Activated naive CD4-positive, alpha-beta T cell treated with anti-CD3 and anti-CD28 coated beads for 36 hours (primary cell): ENCODE results near the gene FMN1. TPM values are rescaled to one million over a fixed set of nuclear protein-coding genes. Genes with fewer than 3 reads are reported as not detected.
A peak's percentile ranks its signal among the peaks of the same experiment; 100 is the strongest.

Source experiments
- CTCF ChIA-PET: fragments of 350-600 bp; sonication (Branson Sonifier 250); formaldehyde crosslinking; loops from one replicate; lab custom pipeline; 2021; ENCODE audit warnings: antibody characterized with exemption; lab: Charles Lee
- DNase-seq: peaks from one replicate; pipeline ENCODE4 v3.0.0-alpha.2; 2020
- H3K27ac Mint-ChIP-seq: one replicate; pipeline ENCODE4 v1.8.0; 2021; ENCODE audit warnings: mild to moderate bottlenecking, mixed read lengths
- H3K27me3 Mint-ChIP-seq: one replicate; pipeline ENCODE4 v1.8.0; 2021; ENCODE audit warnings: low read depth, mixed read lengths
- H3K36me3 Mint-ChIP-seq: one replicate; pipeline ENCODE4 v1.8.0; 2021; ENCODE audit warnings: low read depth, mixed read lengths
- H3K4me1 Mint-ChIP-seq: one replicate; pipeline ENCODE4 v1.8.0; 2021; ENCODE audit warnings: low read depth, mixed read lengths
- H3K4me3 Mint-ChIP-seq: one replicate; pipeline ENCODE4 v1.8.0; 2021; ENCODE audit warnings: mild to moderate bottlenecking, moderate library complexity, mixed read lengths
- H3K9me3 Mint-ChIP-seq: one replicate; pipeline ENCODE4 v1.8.0; 2021; ENCODE audit warnings: mixed read lengths
- intact Hi-C: fragments of 100-400 bp; cut with micrococcal nuclease; formaldehyde crosslinking; loops from one replicate; pipeline ENCODE4 v1.15.1; 2023
- total RNA-seq, 2 experiments: library from RNA; stranded (reverse); gene quantifications; one replicate each; pipeline ENCODE4 v1.2.3, GENCODE V29; 2021

Gene FMN1
- total RNA-seq, 2 experiments from 2014 or later = 0.02 to 0.12 TPM

DNA sequence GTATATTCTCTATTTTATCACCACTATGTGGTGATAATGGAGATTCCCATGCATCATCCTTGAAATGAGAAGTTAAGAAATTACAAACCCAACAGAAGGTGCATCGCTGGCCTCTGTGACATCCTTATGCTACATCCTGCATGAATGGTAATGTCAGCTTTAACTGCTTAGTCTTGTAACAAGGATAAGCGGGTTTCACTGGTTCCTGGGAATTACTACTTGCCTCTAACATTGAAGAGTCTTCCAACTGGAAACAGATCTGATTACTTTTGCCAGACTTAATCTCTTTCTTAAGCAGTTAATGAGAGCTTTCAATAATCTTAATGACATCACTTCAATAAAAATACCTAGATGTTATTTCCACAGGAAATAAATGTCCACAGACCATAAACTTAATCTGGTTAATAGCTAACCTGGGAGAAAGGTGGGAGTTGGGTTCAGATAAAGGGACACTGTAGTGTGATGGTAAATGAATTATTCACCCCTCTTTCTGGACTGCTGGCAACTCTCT, 44.0 kb downstream of the FMN1 start:
- Mint-ChIP-seq H3K4me1 (peaks cover 13% of the 10 kb centered on the region), H3K4me3 (no peak overlapping the region), H3K27me3 (no peaks in the 10 kb centered on the region), H3K36me3 (no peaks in the 10 kb centered on the region), H3K9me3 (no peaks in the 10 kb centered on the region), H3K27ac (no peak overlapping the region)
- no peak for DNase-seq
- CTCF ChIA-PET = interaction anchor here (0.5 to 1.3 kb wide), 2 partner anchors 18 to 471 kb away, joined by 3 read pairs; no protein-coding TSS in a partner anchor
- intact Hi-C loops = no loop called here

DNA sequence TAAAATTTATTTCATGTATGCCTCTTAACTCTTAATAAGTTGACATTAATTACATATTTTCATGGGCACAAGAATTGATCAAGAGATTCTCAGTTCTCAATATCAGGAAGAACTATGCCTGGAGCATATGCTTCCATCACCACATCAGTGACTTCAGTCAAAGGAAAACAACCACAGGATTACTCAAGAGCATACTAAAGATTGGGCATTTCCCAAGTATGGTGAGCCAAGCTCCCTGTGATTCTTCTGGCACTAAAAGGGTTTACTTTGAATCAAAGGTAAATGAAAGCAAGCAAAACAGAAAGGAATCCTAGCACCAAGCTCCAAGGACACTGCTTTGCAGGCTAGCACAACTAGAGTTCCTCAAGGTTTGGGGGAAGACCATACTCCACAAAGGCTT, 44.6 kb downstream of the FMN1 start:
- intact Hi-C loops = no loop called here
- Mint-ChIP-seq H3K27ac (no peak overlapping the region), H3K9me3 (no peaks in the 10 kb centered on the region), H3K27me3 (no peaks in the 10 kb centered on the region), H3K4me1 (peaks cover 13% of the 10 kb centered on the region), H3K4me3 (no peak overlapping the region), H3K36me3 (no peaks in the 10 kb centered on the region)
- DNase-seq = no peak
- CTCF ChIA-PET = interaction anchor here (1.3 kb wide), 1 partner anchor 18 kb away, joined by 3 read pairs; no protein-coding TSS in a partner anchor

DNA sequence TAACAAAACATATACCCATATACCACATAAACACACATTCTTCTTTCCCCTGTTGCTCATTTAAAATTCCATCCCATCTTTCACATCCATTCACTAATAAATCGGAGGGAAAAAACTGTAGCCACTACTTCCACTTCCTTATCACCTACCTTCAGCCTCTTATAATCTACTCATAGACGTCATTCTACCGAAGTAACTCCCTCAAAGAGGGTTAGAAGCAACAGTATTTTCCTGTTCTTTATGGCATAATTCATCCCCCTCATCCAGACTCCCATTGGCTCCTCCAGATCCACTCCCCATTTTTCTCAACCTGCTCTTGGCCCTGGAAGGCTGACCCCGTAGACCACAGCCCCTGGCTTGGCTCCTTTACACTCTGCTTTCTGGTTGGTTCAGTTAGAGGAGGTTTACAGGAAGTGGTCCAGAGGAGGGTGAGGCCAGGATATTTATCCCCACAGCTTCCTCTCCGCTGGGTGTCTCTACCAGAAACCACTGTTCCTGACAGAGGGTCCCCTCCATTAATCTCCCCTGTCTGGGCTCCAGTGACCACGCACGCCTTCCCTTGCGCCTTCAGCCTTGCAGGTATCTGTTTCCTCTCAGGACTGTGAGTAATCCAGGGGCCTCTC, 46.3 kb downstream of the FMN1 start:
- intact Hi-C loops = no loop called here
- Mint-ChIP-seq H3K4me1 (peaks cover 13% of the 10 kb centered on the region), H3K27me3 (no peaks in the 10 kb centered on the region), H3K9me3 (no peaks in the 10 kb centered on the region), H3K4me3 (peak overlapping the region; percentile 14), H3K36me3 (no peaks in the 10 kb centered on the region), H3K27ac (no peak overlapping the region)
- DNase-seq = no peak
- CTCF ChIA-PET = no interaction called here

DNA sequence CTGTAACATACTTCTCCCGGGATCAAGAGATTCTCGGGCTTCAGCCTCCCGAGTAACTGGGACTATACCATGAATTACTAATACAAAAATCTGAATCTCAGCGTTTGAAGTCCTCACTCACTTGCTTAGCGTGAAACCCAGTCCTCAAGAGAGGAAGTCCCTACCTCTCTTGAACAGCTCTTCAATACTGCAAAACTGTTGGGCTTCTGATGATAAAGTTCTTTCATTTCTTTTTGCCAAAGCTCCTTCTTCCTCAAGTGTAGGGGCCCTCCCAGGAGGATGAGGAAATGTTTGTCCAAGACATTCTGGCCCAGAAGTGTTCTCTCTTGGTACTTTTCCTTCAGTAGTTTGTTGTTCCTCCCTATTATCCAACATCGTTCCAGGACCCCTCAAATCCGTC, 48.5 kb downstream of the FMN1 start:
- Mint-ChIP-seq H3K9me3 (no peaks in the 10 kb centered on the region), H3K27me3 (no peaks in the 10 kb centered on the region), H3K27ac (no peak overlapping the region), H3K4me1 (peaks cover 13% of the 10 kb centered on the region), H3K36me3 (no peaks in the 10 kb centered on the region), H3K4me3 (no peak overlapping the region)
- CTCF ChIA-PET = interaction anchor here (0.7 to 1.9 kb wide), 2 partner anchors 14 to 369 kb away, joined by 5 to 7 read pairs; no protein-coding TSS in a partner anchor
- DNase-seq = no peak
- intact Hi-C loops = no loop called here

DNA sequence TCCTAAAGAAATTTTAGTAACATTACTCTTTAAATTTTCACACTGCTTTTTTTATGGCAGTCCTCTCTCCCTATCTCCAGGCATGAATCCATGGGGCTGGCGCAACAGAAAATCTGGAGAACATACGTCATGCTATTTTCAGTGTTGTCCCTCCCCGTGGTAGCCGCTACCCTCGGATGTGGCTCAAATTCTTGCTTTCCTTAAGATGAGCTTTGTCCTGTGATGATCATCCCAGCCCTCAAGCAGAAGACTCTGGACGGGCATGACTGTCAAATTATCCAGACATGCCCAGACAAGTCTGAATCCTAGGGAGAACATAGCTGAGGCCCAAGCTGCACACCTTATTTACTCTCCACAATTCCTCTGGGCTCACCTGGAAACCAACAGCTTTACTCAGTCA, 49.1 kb downstream of the FMN1 start:
- no peak overlapping the region for H3K27ac Mint-ChIP-seq

DNA sequence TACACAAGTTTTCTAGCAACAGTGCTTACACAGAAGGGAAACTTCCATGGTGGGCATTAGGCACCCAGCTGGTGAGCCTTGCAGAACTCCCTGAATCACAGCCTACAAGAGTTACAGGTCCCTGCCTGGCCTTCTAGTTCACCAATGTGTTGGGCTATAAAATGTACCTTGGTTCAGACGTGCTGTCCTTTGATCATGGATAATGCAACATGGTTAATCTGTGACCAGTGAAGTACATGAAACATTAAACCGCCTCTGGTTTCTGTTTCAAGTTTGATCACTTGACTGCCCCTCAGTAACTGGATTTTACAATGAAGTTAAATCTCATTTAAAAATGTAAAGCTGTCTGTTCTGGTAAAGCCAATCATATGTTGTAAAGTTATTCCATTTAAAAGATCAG, 51.8 kb downstream of the FMN1 start:
- Mint-ChIP-seq H3K36me3 (no peaks in the 10 kb centered on the region), H3K9me3 (no peaks in the 10 kb centered on the region), H3K4me1 (no peaks in the 10 kb centered on the region), H3K27me3 (no peaks in the 10 kb centered on the region), H3K4me3 (no peak overlapping the region), H3K27ac (no peak overlapping the region)
- CTCF ChIA-PET = interaction anchor here (0.6 to 2.6 kb wide), 3 partner anchors 10 to 45 kb away, joined by 3 to 9 read pairs (median 4); no protein-coding TSS in a partner anchor
- intact Hi-C loops = no loop called here
- no peak for DNase-seq

More for the DNA sequence above, 49.1 kb downstream of the FMN1 start:
- H3K4me1 Mint-ChIP-seq = peaks cover 11% of the 10 kb centered on the region
- intact Hi-C loops = no loop called here
- CTCF ChIA-PET = interaction anchor here (0.7 to 1.9 kb wide), 2 partner anchors 13 to 370 kb away, joined by 5 to 7 read pairs; no protein-coding TSS in a partner anchor
- H3K4me3 Mint-ChIP-seq = no peak overlapping the region
- H3K27me3 Mint-ChIP-seq = no peaks in the 10 kb centered on the region
- no peaks in the 10 kb centered on the region for H3K36me3 Mint-ChIP-seq
- no peak for DNase-seq
- H3K9me3 Mint-ChIP-seq = no peaks in the 10 kb centered on the region

DNA sequence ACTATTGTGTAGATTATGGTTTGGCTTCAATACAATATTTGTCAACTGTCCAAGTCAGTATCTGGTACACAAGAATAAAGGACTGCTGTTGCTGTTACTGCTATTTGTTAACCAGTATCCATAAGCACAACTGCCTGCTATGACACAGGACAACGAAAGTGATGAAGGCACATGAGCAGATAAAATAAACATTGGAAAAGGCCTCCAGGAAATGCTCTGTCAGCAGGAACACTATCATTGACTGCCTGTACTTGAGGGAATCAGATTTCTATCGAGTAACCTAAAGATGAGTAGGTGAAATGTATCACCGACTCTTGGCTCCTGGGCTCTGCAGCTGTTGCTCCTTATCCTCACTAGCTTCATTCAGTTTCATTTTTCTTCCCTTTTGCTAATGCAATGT, 56.5 kb downstream of the FMN1 start:
- no peaks in the 10 kb centered on the region for H3K36me3 Mint-ChIP-seq
- CTCF ChIA-PET = interaction anchor here (2.1 kb wide), 1 partner anchor 52 kb away, joined by 5 read pairs; no protein-coding TSS in a partner anchor
- H3K9me3 Mint-ChIP-seq = no peaks in the 10 kb centered on the region
- no peak overlapping the region for H3K27ac Mint-ChIP-seq
- H3K4me3 Mint-ChIP-seq = no peak overlapping the region
- no peaks in the 10 kb centered on the region for H3K4me1 Mint-ChIP-seq
- H3K27me3 Mint-ChIP-seq = peaks cover 3% of the 10 kb centered on the region
- intact Hi-C loops = loop anchor here (10.0 kb wide), 1 partner anchor 473 kb away; no protein-coding TSS in a partner anchor
- DNase-seq = no peak

DNA sequence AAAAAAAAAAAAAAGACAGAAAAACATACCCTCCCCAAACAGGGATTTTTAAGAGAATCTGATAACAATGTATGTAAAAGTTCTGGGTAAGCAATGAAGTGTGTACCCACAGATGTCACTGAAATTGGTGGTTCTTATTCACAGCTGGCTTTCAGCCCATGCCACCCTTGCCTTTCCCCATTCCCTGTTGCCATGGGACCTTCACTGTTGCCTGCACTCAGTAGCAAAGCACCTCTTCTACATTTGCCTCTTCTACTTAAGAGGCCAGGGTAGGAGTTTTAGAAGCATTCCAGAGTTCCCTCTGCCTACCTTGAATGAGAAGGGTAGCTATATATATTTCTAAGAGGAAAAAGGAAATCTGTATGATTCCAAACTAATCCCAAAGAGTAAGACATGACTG, 57.4 kb downstream of the FMN1 start:
- CTCF ChIA-PET = interaction anchor here (2.1 kb wide), 1 partner anchor 51 kb away, joined by 5 read pairs; no protein-coding TSS in a partner anchor
- intact Hi-C loops = loop anchor here (10.0 kb wide), 1 partner anchor 472 kb away; no protein-coding TSS in a partner anchor

DNA sequence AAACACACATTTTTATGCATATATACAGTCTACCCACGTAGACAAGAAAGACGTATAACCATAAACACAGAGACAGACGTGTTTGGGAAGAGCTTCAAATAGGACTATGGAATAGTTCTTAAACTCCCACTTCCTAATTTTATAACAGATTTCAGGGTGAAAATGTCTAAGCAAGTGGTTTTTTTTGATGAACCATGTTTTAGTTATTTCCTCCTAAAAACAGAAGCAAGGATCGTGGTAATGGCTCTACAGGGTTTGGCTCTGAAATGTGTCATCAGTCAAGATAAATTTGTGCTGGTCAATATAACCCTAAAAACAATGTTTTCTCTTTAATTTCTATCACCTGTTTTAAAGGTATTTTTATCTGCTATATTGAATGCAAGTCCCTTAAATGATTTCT, 58.2 kb downstream of the FMN1 start:
- intact Hi-C loops = loop anchor here (10.0 kb wide), 1 partner anchor 472 kb away; no protein-coding TSS in a partner anchor
- no peak overlapping the region for H3K4me3 Mint-ChIP-seq

More for the DNA sequence above, 57.4 kb downstream of the FMN1 start:
- Mint-ChIP-seq H3K36me3 (no peaks in the 10 kb centered on the region), H3K4me3 (no peak overlapping the region), H3K27me3 (peaks cover 3% of the 10 kb centered on the region), H3K9me3 (no peaks in the 10 kb centered on the region), H3K4me1 (peaks cover under 1% of the 10 kb centered on the region), H3K27ac (no peak overlapping the region)
- DNase-seq = no peak

DNA sequence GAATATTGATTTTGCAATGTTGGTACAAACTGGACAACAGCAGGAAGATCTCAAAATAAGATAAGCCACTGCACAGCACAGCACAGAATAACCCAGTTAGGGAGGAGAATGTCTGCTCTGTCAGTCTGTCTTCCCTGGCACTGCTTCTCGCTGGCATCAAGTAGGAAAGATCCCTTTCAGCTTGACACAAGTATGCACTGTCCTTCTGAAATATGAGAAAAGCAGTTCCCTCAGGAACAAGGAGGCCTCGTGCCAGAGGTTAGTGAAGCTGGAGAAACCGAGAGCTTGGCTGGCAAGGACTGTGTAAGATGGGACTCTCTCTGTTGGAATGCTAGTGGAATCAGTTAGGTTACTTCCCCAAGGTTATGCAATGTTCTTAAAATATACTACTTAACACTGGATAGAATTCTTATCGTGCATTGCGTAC, 59.1 kb downstream of the FMN1 start:
- H3K27ac Mint-ChIP-seq = no peak overlapping the region
- no peak for DNase-seq
- H3K4me1 Mint-ChIP-seq = peaks cover 2% of the 10 kb centered on the region
- H3K27me3 Mint-ChIP-seq = peaks cover 3% of the 10 kb centered on the region
- CTCF ChIA-PET = no interaction called here
- intact Hi-C loops = loop anchor here (10.0 kb wide), 1 partner anchor 471 kb away; no protein-coding TSS in a partner anchor
- no peaks in the 10 kb centered on the region for H3K9me3 Mint-ChIP-seq
- no peak overlapping the region for H3K4me3 Mint-ChIP-seq
- no peaks in the 10 kb centered on the region for H3K36me3 Mint-ChIP-seq

More for the DNA sequence above, 58.2 kb downstream of the FMN1 start:
- no peaks in the 10 kb centered on the region for H3K36me3 Mint-ChIP-seq
- no peak for DNase-seq
- no peak overlapping the region for H3K27ac Mint-ChIP-seq
- H3K4me1 Mint-ChIP-seq = peaks cover 2% of the 10 kb centered on the region
- CTCF ChIA-PET = interaction anchor here (2.1 kb wide), 1 partner anchor 50 kb away, joined by 5 read pairs; no protein-coding TSS in a partner anchor
- peaks cover 3% of the 10 kb centered on the region for H3K27me3 Mint-ChIP-seq
- no peaks in the 10 kb centered on the region for H3K9me3 Mint-ChIP-seq

DNA sequence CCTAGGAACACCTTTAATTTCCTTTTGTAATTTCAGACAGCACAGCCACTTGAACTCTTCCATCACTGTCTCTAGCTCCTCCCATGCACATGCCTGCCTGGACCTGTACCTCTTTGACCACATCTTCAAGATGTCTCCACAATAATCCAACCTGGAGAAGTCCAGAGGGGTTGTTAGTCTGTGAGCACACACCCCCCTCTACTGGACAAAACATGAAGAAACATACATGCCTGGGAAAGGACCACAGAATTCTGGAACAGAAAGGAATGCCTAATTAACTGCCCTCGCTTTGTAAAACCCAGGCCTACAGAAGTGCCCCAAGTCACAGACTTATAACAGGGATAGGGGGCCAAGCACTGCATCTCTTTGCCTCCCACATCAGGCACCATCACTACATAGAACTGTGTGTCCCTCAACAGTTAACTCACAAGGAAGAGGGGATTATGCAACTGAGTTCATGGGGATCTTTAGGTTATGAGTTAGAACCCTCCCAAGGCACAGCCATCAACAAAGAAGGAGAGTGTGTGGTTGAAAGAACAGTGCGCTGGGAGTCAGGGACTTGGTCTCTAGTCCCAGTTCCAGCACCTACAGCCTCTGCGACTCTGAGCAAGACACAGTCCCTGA, 61.7 kb downstream of the FMN1 start:
- CTCF ChIA-PET = interaction anchor here (0.6 to 4.0 kb wide), 21 partner anchors 9 to 471 kb away, joined by 3 to 34 read pairs (median 3); no protein-coding TSS in a partner anchor
- no peak for DNase-seq
- Mint-ChIP-seq H3K36me3 (no peaks in the 10 kb centered on the region), H3K4me1 (peaks cover 2% of the 10 kb centered on the region), H3K27me3 (peaks cover 3% of the 10 kb centered on the region), H3K4me3 (no peak overlapping the region), H3K9me3 (no peaks in the 10 kb centered on the region), H3K27ac (no peak overlapping the region)
- intact Hi-C loops = loop anchor here (1.0 to 10.0 kb wide), 3 partner anchors 47 to 468 kb away; no protein-coding TSS in a partner anchor

DNA sequence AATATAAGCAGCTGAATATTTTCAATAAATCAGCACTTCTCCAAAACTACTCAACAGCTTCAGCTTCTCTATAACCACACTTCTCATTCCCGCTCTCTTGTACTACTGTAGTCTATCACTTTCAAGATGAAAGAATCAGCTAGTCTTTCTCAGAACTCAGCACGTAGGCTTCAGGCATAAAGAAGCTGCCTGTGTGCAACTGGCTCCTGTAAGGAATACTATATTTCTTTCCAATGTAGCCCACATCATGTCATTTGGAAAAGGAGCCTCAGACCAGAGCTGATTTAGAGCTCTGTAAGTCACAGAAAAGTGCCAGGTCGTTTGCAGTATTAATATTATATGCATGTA, 62.3 kb downstream of the FMN1 start:
- CTCF ChIA-PET = interaction anchor here (0.6 to 4.0 kb wide), 20 partner anchors 9 to 470 kb away, joined by 3 to 34 read pairs (median 4); no protein-coding TSS in a partner anchor
- H3K4me1 Mint-ChIP-seq = peaks cover 2% of the 10 kb centered on the region
- H3K9me3 Mint-ChIP-seq = no peaks in the 10 kb centered on the region
- intact Hi-C loops = loop anchor here (1.0 to 10.0 kb wide), 3 partner anchors 46 to 467 kb away; no protein-coding TSS in a partner anchor
- no peak for DNase-seq
- no peak overlapping the region for H3K27ac Mint-ChIP-seq
- no peak overlapping the region for H3K4me3 Mint-ChIP-seq
- no peaks in the 10 kb centered on the region for H3K36me3 Mint-ChIP-seq
- H3K27me3 Mint-ChIP-seq = peaks cover 3% of the 10 kb centered on the region
